CD14-positive monocyte (primary cell): ENCODE measurements around the gene PPRC1. TPM values are rescaled to one million over a fixed set of nuclear protein-coding genes. Genes with fewer than 3 reads are reported as not detected.
"Not testable (repeated sequence)": the region's sequence is repeated elsewhere in the genome, so short reads cannot be mapped to it uniquely, and the experiment has no call there.

ENCODE experiments used
- DNase-seq, 3 donors: peaks; one replicate each; pipeline ENCODE4 v3.0.0-alpha.2; 2011 to 2022
- H2AFZ ChIP-seq: 2 replicates; pipeline ENCODE4 v1.6.0; 2012; ENCODE audit warnings: mild to moderate bottlenecking, low read depth, low read length, inconsistent platforms; ENCODE audit not compliant: insufficient read depth, poor library complexity, severe bottlenecking
- H3K27ac ChIP-seq, 2 donors: 1 replicate in 1 of 2; 2 replicates in 1 of 2; pipeline ENCODE4 v1.5.1; 2012 to 2013; ENCODE audit warnings: low read length in 2 of 2, control low read depth in 1 of 2, inconsistent platforms in 1 of 2, low read depth in 1 of 2, mild to moderate bottlenecking in 1 of 2
- H3K27me3 ChIP-seq, 2 donors: one replicate each; pipeline versions ENCODE4 v1.6.0 to v1.6.1; 2011 to 2013; ENCODE audit warnings: low read length in 2 of 2; ENCODE audit not compliant: control insufficient read depth in 2 of 2, insufficient read depth in 2 of 2
- H3K36me3 ChIP-seq, 2 donors: replicated peaks in 1 of 2; 1 replicate in 1 of 2; 2 replicates in 1 of 2; pipeline versions ENCODE4 v1.5.1 to v1.6.1; 2012 to 2013; ENCODE audit warnings: low read length in 2 of 2, control low read depth in 1 of 2, inconsistent platforms in 1 of 2, mild to moderate bottlenecking in 1 of 2; ENCODE audit not compliant: insufficient read depth in 2 of 2, control insufficient read depth in 1 of 2
- H3K4me1 ChIP-seq, 2 donors: 1 replicate in 1 of 2; 2 replicates in 1 of 2; pipeline versions ENCODE4 v1.5.1 to v1.6.1; 2012 to 2013; ENCODE audit warnings: low read length in 2 of 2, control low read depth in 1 of 2, inconsistent platforms in 1 of 2, mild to moderate bottlenecking in 1 of 2, moderate library complexity in 1 of 2; ENCODE audit not compliant: insufficient read depth in 2 of 2, control insufficient read depth in 1 of 2
- H3K4me2 ChIP-seq: replicated peaks from 2 replicates; pipeline ENCODE3; 2012; ENCODE audit warnings: low read length, moderate library complexity, mild to moderate bottlenecking; ENCODE audit not compliant: poor library complexity, severe bottlenecking; ENCODE audit errors: extremely low read depth
- H3K4me3 ChIP-seq, 3 experiments: fragments of 200-600 bp in 1 of 3; sonication (generic) in 1 of 3; replicated peaks in 1 of 3; 1 replicate in 2 of 3; 2 replicates in 1 of 3; pipeline ENCODE4 v1.5.1; 2011 to 2013; ENCODE audit warnings: low read length in 3 of 3, mild to moderate bottlenecking in 3 of 3, control low read depth in 2 of 3, low read depth in 2 of 3, inconsistent platforms in 1 of 3, moderate library complexity in 1 of 3
- H3K79me2 ChIP-seq: 2 replicates; pipeline ENCODE4 v1.6.0; 2012; ENCODE audit warnings: mild to moderate bottlenecking, control low read depth, inconsistent platforms, low read length, moderate library complexity; ENCODE audit not compliant: insufficient read depth
- H3K9ac ChIP-seq: 2 replicates; pipeline ENCODE4 v1.6.0; 2017; ENCODE audit warnings: low read length, mild to moderate bottlenecking; ENCODE audit not compliant: insufficient read depth, poor library complexity, severe bottlenecking
- H3K9me3 ChIP-seq, 2 donors: replicated peaks in 1 of 2; 1 replicate in 1 of 2; 2 replicates in 1 of 2; pipeline versions ENCODE4 v1.5.1 to v1.6.1; 2012 to 2013; ENCODE audit warnings: low read length in 2 of 2, control low read depth in 1 of 2; ENCODE audit not compliant: control insufficient read depth in 1 of 2, insufficient read depth in 1 of 2
- H4K20me1 ChIP-seq: 2 replicates; pipeline ENCODE4 v1.6.0; 2012; ENCODE audit warnings: mild to moderate bottlenecking, low read length, control low read depth, moderate library complexity; ENCODE audit not compliant: insufficient read depth
- H3K27ac Mint-ChIP-seq, 7 donors: one replicate each; pipeline ENCODE4 v1.8.0; 2020; ENCODE audit warnings: mild to moderate bottlenecking in 7 of 7, mixed read lengths in 7 of 7, moderate library complexity in 6 of 7, inconsistent platforms in 2 of 7
- H3K27me3 Mint-ChIP-seq, 3 donors: one replicate each; pipeline ENCODE4 v1.8.0; 2021 to 2022; ENCODE audit warnings: low read depth in 3 of 3, mild to moderate bottlenecking in 3 of 3, mixed read lengths in 3 of 3, moderate library complexity in 3 of 3, inconsistent platforms in 1 of 3
- H3K36me3 Mint-ChIP-seq, 2 donors: one replicate each; pipeline ENCODE4 v1.8.0; 2020; ENCODE audit warnings: mixed read lengths in 2 of 2, inconsistent platforms in 1 of 2, mild to moderate bottlenecking in 1 of 2
- H3K4me1 Mint-ChIP-seq: one replicate; pipeline ENCODE4 v1.8.0; 2020; ENCODE audit warnings: mild to moderate bottlenecking, mixed read lengths
- H3K4me3 Mint-ChIP-seq, 2 donors: one replicate each; pipeline ENCODE4 v1.8.0; 2020; ENCODE audit warnings: mild to moderate bottlenecking in 2 of 2, mixed read lengths in 2 of 2, moderate library complexity in 1 of 2
- H3K9me3 Mint-ChIP-seq, 7 donors: one replicate each; pipeline ENCODE4 v1.8.0; 2020 to 2022; ENCODE audit warnings: mixed read lengths in 7 of 7, mild to moderate bottlenecking in 6 of 7, moderate library complexity in 6 of 7, inconsistent platforms in 2 of 7
- WGBS: methylation state at CpG from one replicate; pipeline ENCODE4 v1.1.5; 2013; ENCODE audit warnings: missing lambda C conversion rate; ENCODE audit not compliant: insufficient coverage; 5-methylcytosine and 5-hydroxymethylcytosine counted together
- intact Hi-C, 2 donors: fragments of 100-400 bp; cut with micrococcal nuclease; formaldehyde crosslinking; loops; one replicate each; pipeline versions ENCODE4 v1.15.0 to v1.15.1; 2023
- polyA plus RNA-seq, 3 donors: library from polyadenylated mRNA; depleted of rRNA in 1 of 3; unstranded in 2 of 3; stranded (reverse) in 1 of 3; fragments of 300-500 nt in 2 of 3; fragments of >200 nt in 1 of 3; fragmentation: Illumina TruSeq in 2 of 3; gene quantifications; 1 replicate in 2 of 3; 2 replicates in 1 of 3; pipeline ENCODE4 v1.2.3, GENCODE V29; 2012 to 2021
- TF ChIP-seq, protein P1 (sequence below): fragments of 200-600 bp; IDR thresholded peaks from one replicate; pipeline ENCODE4 v1.8.0; 2022; ENCODE audit warnings: antibody characterized with exemption, mild to moderate bottlenecking

The PPRC1 gene
- polyA plus RNA-seq, 3 donors = 1.1 to 15.6 (median 2.5) TPM

DNA sequence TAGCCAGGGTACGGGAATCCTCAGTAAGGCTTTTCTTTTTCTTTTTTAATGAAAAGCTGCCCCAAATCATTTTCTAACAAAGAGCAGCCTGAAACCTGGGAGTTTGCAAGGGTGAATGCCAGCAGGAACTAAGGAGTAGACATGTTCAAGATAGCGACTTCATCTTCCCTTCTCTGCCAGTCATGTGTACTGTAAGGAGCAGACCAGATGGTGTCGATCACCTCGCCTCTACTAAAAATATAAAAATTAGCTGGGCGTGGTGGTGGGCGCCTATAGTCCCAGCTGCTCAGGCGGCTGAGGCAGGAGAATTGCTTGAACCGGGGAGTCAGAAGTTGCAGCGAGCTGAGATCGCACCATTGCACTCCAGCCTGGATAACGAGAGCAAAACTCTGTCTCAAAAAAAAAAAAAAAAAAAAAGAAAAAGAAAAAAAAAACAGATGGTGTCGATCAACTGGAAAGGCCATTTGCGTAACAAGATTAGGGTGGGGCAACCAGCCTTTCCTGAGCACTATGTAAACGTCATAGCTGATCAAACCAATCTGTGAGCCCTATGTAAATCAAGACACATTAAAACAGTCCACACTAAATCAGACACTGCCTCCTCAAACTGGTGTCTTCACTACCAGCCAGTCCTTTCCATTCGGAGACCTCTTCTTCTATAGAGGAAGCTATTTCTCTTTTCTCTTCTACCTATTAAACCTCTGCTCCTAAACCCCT is 53.1 kb downstream of the PPRC1 start:
- peaks cover 13% of the 10 kb centered on the region for H3K4me1 Mint-ChIP-seq
- no peak overlapping the region for H3K27ac ChIP-seq
- H3K4me3 ChIP-seq = no peak overlapping the region
- no peaks in the 10 kb centered on the region for H3K36me3 ChIP-seq
- H3K4me1 ChIP-seq = peaks cover 2 to 11% of the 10 kb centered on the region in 2 donors
- H3K9me3 ChIP-seq = peaks cover 0 to 11% of the 10 kb centered on the region in 2 donors
- peaks cover 2 to 5% (median 3%) of the 10 kb centered on the region in 3 donors for H3K27me3 Mint-ChIP-seq
- no peak overlapping the region for H3K9ac ChIP-seq
- H3K27ac Mint-ChIP-seq = no peak overlapping the region
- no peak overlapping the region for H3K4me3 Mint-ChIP-seq
- no peaks in the 10 kb centered on the region for H3K79me2 ChIP-seq
- H2AFZ ChIP-seq = no peak overlapping the region
- intact Hi-C loops = no loop called here
- H3K36me3 Mint-ChIP-seq = no peaks in the 10 kb centered on the region
- H3K27me3 ChIP-seq = no peaks in the 10 kb centered on the region
- DNase-seq = no peak
- WGBS = 92% methylated on average over 8 of the region's 15 CpGs
- TF ChIP-seq, protein P1, sequence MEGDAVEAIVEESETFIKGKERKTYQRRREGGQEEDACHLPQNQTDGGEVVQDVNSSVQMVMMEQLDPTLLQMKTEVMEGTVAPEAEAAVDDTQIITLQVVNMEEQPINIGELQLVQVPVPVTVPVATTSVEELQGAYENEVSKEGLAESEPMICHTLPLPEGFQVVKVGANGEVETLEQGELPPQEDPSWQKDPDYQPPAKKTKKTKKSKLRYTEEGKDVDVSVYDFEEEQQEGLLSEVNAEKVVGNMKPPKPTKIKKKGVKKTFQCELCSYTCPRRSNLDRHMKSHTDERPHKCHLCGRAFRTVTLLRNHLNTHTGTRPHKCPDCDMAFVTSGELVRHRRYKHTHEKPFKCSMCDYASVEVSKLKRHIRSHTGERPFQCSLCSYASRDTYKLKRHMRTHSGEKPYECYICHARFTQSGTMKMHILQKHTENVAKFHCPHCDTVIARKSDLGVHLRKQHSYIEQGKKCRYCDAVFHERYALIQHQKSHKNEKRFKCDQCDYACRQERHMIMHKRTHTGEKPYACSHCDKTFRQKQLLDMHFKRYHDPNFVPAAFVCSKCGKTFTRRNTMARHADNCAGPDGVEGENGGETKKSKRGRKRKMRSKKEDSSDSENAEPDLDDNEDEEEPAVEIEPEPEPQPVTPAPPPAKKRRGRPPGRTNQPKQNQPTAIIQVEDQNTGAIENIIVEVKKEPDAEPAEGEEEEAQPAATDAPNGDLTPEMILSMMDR = no peak
- peaks cover 4 to 21% (median 10%) of the 10 kb centered on the region in 7 donors for H3K9me3 Mint-ChIP-seq
- no peak overlapping the region for H3K4me2 ChIP-seq
- H4K20me1 ChIP-seq = no peaks in the 10 kb centered on the region

DNA sequence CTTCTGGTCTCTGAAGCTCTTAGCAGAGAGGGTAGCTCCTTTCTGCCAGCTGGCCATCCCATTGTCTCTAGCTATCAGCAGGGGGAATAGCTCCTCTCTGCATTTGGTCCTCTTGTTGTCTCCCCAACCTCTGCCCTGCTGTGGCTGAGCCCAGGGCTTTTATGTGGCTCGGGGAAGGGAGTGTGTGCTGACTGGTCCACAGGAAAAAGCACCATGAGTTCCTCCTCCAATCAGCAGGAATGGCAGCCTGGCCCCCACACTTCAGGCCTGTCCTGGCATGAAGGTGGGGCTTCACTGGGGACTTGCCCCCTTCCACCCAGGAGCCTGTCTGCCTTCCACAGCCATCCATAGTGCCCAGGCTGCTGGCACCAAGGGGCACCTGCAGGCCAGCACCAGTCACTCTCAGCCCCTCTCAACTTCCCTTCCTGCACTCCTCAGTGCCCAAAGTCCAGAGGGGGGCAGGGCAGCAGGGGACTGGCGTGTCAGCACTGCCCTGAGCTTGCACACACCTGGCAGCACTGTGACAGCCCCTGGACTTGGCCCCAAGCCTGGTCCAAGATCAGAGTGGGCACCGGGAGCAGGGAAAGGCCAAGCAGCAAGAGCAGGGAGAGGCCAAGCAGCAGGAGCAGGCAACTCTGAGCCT is 55.6 kb downstream of the PPRC1 start:
- Histone ChIP-seq H3K9me3 (peaks cover 12 to 28% of the 10 kb centered on the region in 2 donors), H3K4me3 (no peak overlapping the region), H3K27me3 (no peaks in the 10 kb centered on the region), H3K9ac (no peak overlapping the region), H3K4me2 (no peak overlapping the region), H3K36me3 (no peaks in the 10 kb centered on the region), H3K4me1 (peaks cover 2 to 11% of the 10 kb centered on the region in 2 donors), H2AFZ (no peak overlapping the region), H3K79me2 (no peaks in the 10 kb centered on the region), H4K20me1 (no peaks in the 10 kb centered on the region), H3K27ac (no peak overlapping the region)
- Mint-ChIP-seq H3K27ac (peak overlapping the region in 2 of 7 donors; percentile 3 to 82), H3K4me1 (peaks cover 16% of the 10 kb centered on the region), H3K9me3 (peaks cover 19 to 31% (median 27%) of the 10 kb centered on the region in 7 donors), H3K4me3 (no peak overlapping the region), H3K36me3 (no peaks in the 10 kb centered on the region), H3K27me3 (peaks cover 0 to 3% (median 3%) of the 10 kb centered on the region in 3 donors)
- intact Hi-C loops = no loop called here
- DNase-seq = no peak
- TF ChIP-seq, protein P1 = no peak
- WGBS = 79% methylated on average over 2 of the region's 3 CpGs

DNA sequence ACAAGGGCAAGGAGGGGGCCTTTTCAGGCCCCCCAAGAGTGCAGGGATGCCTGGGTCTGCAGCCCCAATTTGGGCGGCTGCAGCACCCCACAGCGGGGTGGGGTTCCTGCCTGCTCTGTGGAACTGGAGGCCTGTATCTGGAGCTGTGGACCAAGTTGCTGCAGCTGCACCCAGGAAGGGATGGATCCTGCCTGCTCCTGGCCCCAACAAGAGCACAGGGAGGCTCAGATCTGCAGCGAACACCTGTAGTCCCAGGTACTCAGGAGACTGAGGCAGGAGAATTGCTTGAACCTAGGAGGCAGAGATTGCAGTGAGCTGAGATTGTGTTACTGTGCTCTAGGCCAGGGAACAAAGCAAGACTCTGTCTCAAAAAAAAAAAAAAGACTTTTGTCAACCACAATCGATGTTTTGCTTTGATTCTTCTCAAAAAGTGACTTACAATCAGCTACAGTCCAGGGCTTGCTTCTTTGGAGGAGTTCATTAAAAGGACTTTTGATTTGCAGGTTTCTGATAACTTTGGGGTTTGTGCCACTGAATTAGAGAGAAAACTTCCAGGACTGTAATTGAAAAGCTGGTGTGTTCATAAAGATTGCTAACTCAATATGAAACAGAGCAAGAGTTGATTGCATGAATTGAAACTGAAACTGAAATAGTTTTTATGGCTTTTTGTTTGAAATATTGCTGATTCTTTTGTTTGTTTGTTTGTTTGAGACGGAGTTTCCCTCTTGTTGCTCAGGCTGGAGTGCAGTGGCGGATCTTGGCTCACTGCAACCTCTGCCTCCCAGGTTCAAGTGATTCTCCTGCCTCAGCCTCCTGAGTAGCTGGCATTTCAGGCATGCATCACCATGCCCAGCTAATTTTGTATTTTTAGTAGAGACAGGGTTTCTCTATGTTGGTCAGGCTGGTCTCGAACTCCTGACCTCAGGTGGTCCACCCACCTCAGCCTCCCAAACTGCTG is 56.4 kb downstream of the PPRC1 start:
- H4K20me1 ChIP-seq, H3K36me3 Mint-ChIP-seq, intact Hi-C loops, H3K9ac ChIP-seq, H3K79me2 ChIP-seq, H3K27me3 ChIP-seq, H3K27me3 Mint-ChIP-seq, H3K36me3 ChIP-seq: not testable (repeated sequence)
- H3K9me3 Mint-ChIP-seq = peaks cover 19 to 29% (median 26%) of the 10 kb centered on the region in 7 donors
- Histone ChIP-seq H3K4me2 (peak overlapping the region; percentile 15), H2AFZ (peak overlapping the region; percentile 31), H3K4me1 (peaks cover 2 to 11% of the 10 kb centered on the region in 2 donors), H3K9me3 (peaks cover 12 to 28% of the 10 kb centered on the region in 2 donors), H3K27ac (peak overlapping the region in 1 of 2 donors; percentile 17), H3K4me3 (peak overlapping the region in 1 of 3 experiments; percentile 40)
- peak overlapping the region; percentile 37 to 44 for H3K4me3 Mint-ChIP-seq
- peak overlapping the region in 2 of 7 donors; percentile 3 to 46 for H3K27ac Mint-ChIP-seq
- peaks cover 16% of the 10 kb centered on the region for H3K4me1 Mint-ChIP-seq
- WGBS = 81% methylated on average over 4 of the region's 7 CpGs
- DNase-seq = peak in 1 of 3 donors; percentile 11
